Panc1 (cell line): ENCODE results near the gene NINJ2. TPM values are rescaled to one million over a fixed set of nuclear protein-coding genes. Genes with fewer than 3 reads are reported as not detected.

Experiments used
- ATAC-seq: fragments of 200-7000 bp; cut with Tn5 transposase; 2 replicates; pipeline ENCODE4 v1.9.1; 2020; ENCODE audit warnings: mild to moderate bottlenecking, moderate library complexity
- BruUV-seq: library from RNA; stranded (reverse); fragments of 400-500 nt; replicated peaks from 2 replicates; lab custom pipeline; 2021; lab: Mats Ljungman, UMichigan
- CTCF ChIA-PET: fragments of 300-600 bp; sonication (Branson Sonifier 250); formaldehyde crosslinking; loops from one replicate; lab custom pipeline; 2022; ENCODE audit warnings: antibody characterized with exemption; lab: Charles Lee
- POLR2A ChIA-PET: fragments of 300-600 bp; sonication (Branson Sonifier 250); formaldehyde crosslinking; loops from one replicate; lab custom pipeline; 2022; ENCODE audit warnings: antibody characterized with exemption; lab: Charles Lee
- DNase-seq: peaks from one replicate; pipeline ENCODE4 v3.0.0-alpha.2; 2010; ENCODE audit warnings: low read depth, low spot score
- H3K27ac ChIP-seq: 2 replicates; pipeline ENCODE4 v1.5.1; 2011; ENCODE audit warnings: mild to moderate bottlenecking, low read length, inconsistent platforms
- H3K27me3 ChIP-seq: fragments of 200-500 bp; sonication (Bioruptor generic); 2 replicates; pipeline ENCODE4 v1.6.0; 2014; ENCODE audit warnings: low read length, inconsistent platforms; ENCODE audit not compliant: control insufficient read depth, insufficient read depth
- H3K36me3 ChIP-seq: fragments of 200-500 bp; sonication (Bioruptor generic); 2 replicates; pipeline ENCODE4 v1.5.1; 2014; ENCODE audit warnings: inconsistent platforms, mild to moderate bottlenecking, low read length, moderate library complexity; ENCODE audit not compliant: control insufficient read depth, insufficient read depth
- H3K4me1 ChIP-seq: 2 replicates; pipeline ENCODE4 v1.5.1; 2011; ENCODE audit warnings: inconsistent platforms, mild to moderate bottlenecking, low read length, moderate library complexity; ENCODE audit not compliant: control insufficient read depth, insufficient read depth
- H3K4me3 ChIP-seq, 2 experiments: 2 replicates each; pipeline ENCODE4 v1.5.1; 2011 to 2012; ENCODE audit warnings: low read depth in 2 of 2, low read length in 2 of 2, mild to moderate bottlenecking in 2 of 2, inconsistent platforms in 1 of 2, moderate library complexity in 1 of 2
- H3K9me3 ChIP-seq: fragments of 200-500 bp; sonication (Bioruptor generic); 2 replicates; pipeline ENCODE4 v1.5.1; 2014; ENCODE audit warnings: low read depth, mild to moderate bottlenecking, inconsistent platforms, low read length, moderate library complexity; ENCODE audit not compliant: control insufficient read depth, insufficient read depth
- CTCF ChIP-seq: fragments of 450-650 bp; IDR thresholded peaks from 2 replicates; pipeline ENCODE4 v1.5.1; 2017; ENCODE audit warnings: mild to moderate bottlenecking
- POLR2AphosphoS5 ChIP-seq: IDR thresholded peaks from 2 replicates; pipeline ENCODE4 v1.6.1; 2012; ENCODE audit warnings: mild to moderate bottlenecking, low read depth, low read length, moderate library complexity
- REST ChIP-seq, 2 experiments: IDR thresholded peaks; 2 replicates each; pipeline ENCODE4 v1.6.1; 2011 to 2012; ENCODE audit warnings: low read depth in 2 of 2, control low read depth in 1 of 2, low read length in 1 of 2, mild to moderate bottlenecking in 1 of 2, moderate library complexity in 1 of 2; ENCODE audit not compliant: insufficient read depth in 1 of 2
- SIN3A ChIP-seq: IDR thresholded peaks from 2 replicates; pipeline ENCODE4 v1.6.1; 2012; ENCODE audit warnings: low read depth, mild to moderate bottlenecking, low read length, moderate library complexity, borderline replicate concordance; ENCODE audit not compliant: insufficient read depth
- TCF7L2 ChIP-seq: IDR thresholded peaks from 2 replicates; pipeline ENCODE4 v1.6.1; 2011; ENCODE audit warnings: mild to moderate bottlenecking, low read depth, low read length, inconsistent platforms
- in situ Hi-C: cut with HindIII; loops from 2 replicates; pipeline ENCODE4 v1.10.0; 2016; ENCODE audit warnings: low sequenced_read_pairs, low pct_unique_long_range_greater_than_20kb
- intact Hi-C: fragments of 100-400 bp; cut with micrococcal nuclease; formaldehyde crosslinking; loops from one replicate; pipeline ENCODE4 v1.10.0; 2022; ENCODE audit not compliant: unreplicated experiment
- total RNA-seq: library from RNA; stranded (reverse); gene quantifications from one replicate; pipeline ENCODE4 v1.2.1, GENCODE V29; 2021; ENCODE audit not compliant: unreplicated experiment

NINJ2 gene
- total RNA-seq, 1 experiment from 2014 or later = 1.9 TPM

DNA sequence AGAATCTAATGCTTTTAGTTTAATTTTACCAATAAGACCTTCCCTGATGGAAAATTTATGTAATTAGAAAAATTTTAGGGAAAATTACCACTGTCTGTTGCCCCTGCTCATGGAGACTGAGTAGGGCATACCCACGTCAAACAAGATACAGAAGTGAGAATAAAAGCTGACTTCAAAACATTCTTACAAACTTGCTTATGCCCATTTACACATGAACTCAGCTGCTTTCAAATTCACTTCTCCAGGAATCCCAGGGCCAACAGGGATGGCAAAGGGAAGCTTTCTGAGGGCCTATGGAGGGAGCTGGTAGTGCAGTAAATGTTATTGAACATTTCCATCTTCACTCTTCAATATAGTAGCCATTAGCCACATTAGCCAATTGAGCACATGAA, 4.8 kb upstream of the NINJ2 start:
- intact Hi-C loops (no loop called here), in situ Hi-C loops (no loop called here)
- ChIA-PET CTCF (no interaction called here), POLR2A (interaction anchor here (0.7 kb wide), 1 partner anchor 18 kb away, joined by 8 read pairs; no protein-coding TSS in a partner anchor)
- no TSS peak for BruUV-seq
- DNase-seq = no peak
- no peak for TF ChIP-seq POLR2AphosphoS5
- Histone ChIP-seq H3K9me3 (no peaks in the 10 kb centered on the region), H3K27me3 (no peaks in the 10 kb centered on the region), H3K36me3 (no peaks in the 10 kb centered on the region), H3K27ac (no peak overlapping the region), H3K4me3 (no peak overlapping the region), H3K4me1 (peaks cover 8% of the 10 kb centered on the region)
- no peak for ATAC-seq

GRCh38 chr12:666766-667308, 3.6 kb upstream of the NINJ2 start:
- POLR2A ChIA-PET = no interaction called here
- H3K27me3 ChIP-seq = no peaks in the 10 kb centered on the region
- DNase-seq (no peak), ATAC-seq (no peak)
- H3K9me3 ChIP-seq = no peaks in the 10 kb centered on the region
- CTCF ChIA-PET = no interaction called here
- peaks cover 9% of the 10 kb centered on the region for H3K4me1 ChIP-seq
- TF ChIP-seq REST (IDR thresholded peaks at IDR 0.05; ENCODE audit: insufficient read depth in 1 of 2, low read depth in 2 of 2, low read length in 1 of 2) = no peak
- no peak for TF ChIP-seq SIN3A
- TF ChIP-seq CTCF = no peak
- no peak for TF ChIP-seq TCF7L2
- no peak for TF ChIP-seq POLR2AphosphoS5
- intact Hi-C loops (no loop called here), in situ Hi-C loops (no loop called here)
- no peak overlapping the region for H3K4me3 ChIP-seq
- H3K36me3 ChIP-seq = no peaks in the 10 kb centered on the region
- BruUV-seq = no TSS peak
- peak overlapping the region; percentile 39; the same call in 1 of the 2 replicates for H3K27ac ChIP-seq

- H3K4me3 ChIP-seq = no peak overlapping the region
- no peak overlapping the region for H3K27ac ChIP-seq
- no peak for ATAC-seq
- CTCF ChIA-PET = no interaction called here
- no peak for DNase-seq
- intact Hi-C loops (no loop called here), in situ Hi-C loops (no loop called here)
- no peaks in the 10 kb centered on the region for H3K27me3 ChIP-seq
- H3K36me3 ChIP-seq = no peaks in the 10 kb centered on the region
- H3K4me1 ChIP-seq = peaks cover 9% of the 10 kb centered on the region
- POLR2A ChIA-PET = interaction anchor here (0.6 to 0.7 kb wide), 2 partner anchors 95 to 237 kb away, joined by 4 to 6 read pairs; no protein-coding TSS in a partner anchor
- no peak for TF ChIP-seq TCF7L2
- TF ChIP-seq CTCF = no peak
- TF ChIP-seq REST (IDR thresholded peaks at IDR 0.05; ENCODE audit: insufficient read depth in 1 of 2, low read depth in 2 of 2, low read length in 1 of 2) = no peak
- TF ChIP-seq POLR2AphosphoS5 = no peak
- TF ChIP-seq SIN3A = no peak
- H3K9me3 ChIP-seq = no peaks in the 10 kb centered on the region
- BruUV-seq = no TSS peak
Measured at GRCh38 chr12:666066-666465, 2.8 kb upstream of the NINJ2 start.
